Kidney glomerular epithelial cell (primary cell): Measurements from ENCODE around the gene RIPOR1.
"Not testable (repeated sequence)": the region's sequence is repeated elsewhere in the genome, so short reads cannot be mapped to it uniquely, and the experiment has no call there.

ENCODE experiments used
- DNase-seq: peaks from one replicate; lab custom pipeline; 2025; lab: John Stamatoyannopoulos, UW

Gene RIPOR1, protein sequence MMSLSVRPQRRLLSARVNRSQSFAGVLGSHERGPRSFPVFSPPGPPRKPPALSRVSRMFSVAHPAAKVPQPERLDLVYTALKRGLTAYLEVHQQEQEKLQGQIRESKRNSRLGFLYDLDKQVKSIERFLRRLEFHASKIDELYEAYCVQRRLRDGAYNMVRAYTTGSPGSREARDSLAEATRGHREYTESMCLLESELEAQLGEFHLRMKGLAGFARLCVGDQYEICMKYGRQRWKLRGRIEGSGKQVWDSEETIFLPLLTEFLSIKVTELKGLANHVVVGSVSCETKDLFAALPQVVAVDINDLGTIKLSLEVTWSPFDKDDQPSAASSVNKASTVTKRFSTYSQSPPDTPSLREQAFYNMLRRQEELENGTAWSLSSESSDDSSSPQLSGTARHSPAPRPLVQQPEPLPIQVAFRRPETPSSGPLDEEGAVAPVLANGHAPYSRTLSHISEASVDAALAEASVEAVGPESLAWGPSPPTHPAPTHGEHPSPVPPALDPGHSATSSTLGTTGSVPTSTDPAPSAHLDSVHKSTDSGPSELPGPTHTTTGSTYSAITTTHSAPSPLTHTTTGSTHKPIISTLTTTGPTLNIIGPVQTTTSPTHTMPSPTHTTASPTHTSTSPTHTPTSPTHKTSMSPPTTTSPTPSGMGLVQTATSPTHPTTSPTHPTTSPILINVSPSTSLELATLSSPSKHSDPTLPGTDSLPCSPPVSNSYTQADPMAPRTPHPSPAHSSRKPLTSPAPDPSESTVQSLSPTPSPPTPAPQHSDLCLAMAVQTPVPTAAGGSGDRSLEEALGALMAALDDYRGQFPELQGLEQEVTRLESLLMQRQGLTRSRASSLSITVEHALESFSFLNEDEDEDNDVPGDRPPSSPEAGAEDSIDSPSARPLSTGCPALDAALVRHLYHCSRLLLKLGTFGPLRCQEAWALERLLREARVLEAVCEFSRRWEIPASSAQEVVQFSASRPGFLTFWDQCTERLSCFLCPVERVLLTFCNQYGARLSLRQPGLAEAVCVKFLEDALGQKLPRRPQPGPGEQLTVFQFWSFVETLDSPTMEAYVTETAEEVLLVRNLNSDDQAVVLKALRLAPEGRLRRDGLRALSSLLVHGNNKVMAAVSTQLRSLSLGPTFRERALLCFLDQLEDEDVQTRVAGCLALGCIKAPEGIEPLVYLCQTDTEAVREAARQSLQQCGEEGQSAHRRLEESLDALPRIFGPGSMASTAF

DNA sequence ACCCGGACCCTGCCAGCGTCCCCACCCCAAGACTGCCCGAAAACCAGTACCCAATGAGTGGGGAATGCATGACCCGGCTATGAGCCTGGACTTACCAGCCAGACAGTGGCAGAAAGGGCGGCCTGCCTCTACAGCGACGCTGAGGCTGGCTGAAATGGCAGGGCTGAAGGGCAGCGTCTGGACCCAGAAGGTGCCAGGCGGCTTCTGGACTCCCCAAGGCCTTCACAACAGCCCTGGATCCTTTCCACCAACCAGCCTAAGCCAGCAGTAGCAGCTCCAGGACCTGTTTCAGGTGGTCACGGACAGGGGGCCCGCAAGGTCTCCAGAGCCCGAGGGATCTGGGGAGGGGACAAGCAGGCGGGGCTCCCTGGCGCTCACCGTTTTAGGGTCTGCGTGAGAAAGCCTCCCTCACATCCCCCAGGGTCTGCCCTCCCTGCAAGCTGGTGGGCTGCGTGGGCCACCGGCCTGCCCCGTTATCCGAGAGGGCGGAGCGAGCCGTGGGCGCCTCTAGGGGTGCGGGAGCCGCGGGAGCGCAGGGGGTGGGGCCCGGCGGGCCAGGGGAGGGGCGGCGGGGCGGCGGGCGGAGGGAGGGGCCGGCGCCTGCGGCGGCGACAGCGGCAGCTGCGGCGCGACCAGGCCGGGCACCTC is at the start of gene RIPOR1:
Gene RIPOR1 (plus strand): TSS at position 608 of the 648 bp plus-strand sequence. CDS start 9,618 bp downstream, outside the sequence.
- no peak for DNase-seq

DNA sequence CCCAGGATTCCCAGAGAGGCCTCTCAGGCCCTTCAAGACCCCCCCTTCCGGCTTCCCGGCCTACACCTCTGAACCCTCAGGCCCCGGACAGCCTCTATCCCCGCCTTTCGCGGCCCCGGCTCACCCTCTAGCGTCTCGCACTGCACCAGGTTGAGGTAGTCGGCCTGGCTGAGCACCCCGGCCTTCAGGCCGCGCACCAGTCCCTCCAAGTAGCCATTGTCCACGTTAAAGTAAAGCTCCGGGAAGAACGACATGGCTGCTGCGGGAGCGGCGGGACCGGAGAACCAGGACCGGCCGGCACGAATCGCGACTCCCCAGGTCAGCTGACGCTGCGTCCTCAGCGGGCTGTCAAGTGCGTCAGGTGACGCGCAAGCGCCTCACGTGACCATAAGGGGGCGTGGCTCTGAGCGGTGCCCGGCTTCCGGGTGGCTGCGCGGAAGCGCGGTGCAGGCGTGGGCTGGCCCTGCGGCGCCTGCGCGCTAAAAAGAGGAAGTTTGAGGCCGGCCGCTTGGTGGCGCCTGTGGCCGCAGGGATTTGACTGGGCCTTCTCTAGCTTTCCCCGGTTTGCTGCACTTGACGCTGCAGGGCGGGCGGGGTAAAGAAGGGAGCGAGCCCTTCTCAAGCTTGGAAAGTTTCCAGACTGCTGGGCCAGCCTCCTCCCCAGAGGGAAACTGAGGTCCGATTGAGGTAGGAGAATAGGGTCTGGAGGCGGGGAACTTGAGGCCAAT is 47.6 kb upstream of the RIPOR1 start, which contains the start of gene ATP6V0D1:
Gene ATP6V0D1 (minus strand): TSS at position 325 of the 728 bp plus-strand sequence. CDS start 71 bp downstream, at position 254.
- DNase-seq, result peak; percentile 96

DNA sequence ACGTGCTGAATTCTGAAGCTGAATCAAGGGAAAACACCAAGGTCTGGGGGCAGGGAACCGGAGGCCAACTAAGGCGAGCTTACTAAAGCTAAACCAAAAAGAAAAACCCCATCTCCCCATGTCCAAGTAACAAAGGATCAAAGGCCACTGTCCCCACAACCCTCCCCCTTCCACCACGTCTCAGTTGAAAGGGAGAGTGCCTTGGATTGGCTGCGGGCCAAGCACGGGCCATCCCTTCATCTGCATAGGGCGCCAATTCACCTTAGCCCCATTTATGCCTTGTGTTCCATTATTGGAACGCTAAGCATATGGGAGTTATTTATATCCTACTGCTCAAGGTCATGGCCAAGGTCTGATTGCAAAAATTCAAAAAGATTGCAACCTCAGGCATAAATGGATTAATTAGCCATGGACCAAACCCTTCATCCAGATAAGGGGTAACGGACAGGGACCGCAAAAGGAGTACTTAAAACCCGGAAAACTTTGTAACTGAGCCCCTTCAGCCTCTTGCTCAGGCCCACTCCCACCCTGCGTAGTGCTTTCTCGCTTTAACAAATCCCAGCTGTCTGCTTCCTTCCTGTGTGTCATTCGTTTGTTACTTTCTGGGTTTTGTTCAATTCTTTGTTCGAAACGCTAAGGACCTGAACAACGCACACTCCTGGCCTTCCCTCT is 46.9 kb upstream of the RIPOR1 start:
- DNase-seq, result no peak

DNA sequence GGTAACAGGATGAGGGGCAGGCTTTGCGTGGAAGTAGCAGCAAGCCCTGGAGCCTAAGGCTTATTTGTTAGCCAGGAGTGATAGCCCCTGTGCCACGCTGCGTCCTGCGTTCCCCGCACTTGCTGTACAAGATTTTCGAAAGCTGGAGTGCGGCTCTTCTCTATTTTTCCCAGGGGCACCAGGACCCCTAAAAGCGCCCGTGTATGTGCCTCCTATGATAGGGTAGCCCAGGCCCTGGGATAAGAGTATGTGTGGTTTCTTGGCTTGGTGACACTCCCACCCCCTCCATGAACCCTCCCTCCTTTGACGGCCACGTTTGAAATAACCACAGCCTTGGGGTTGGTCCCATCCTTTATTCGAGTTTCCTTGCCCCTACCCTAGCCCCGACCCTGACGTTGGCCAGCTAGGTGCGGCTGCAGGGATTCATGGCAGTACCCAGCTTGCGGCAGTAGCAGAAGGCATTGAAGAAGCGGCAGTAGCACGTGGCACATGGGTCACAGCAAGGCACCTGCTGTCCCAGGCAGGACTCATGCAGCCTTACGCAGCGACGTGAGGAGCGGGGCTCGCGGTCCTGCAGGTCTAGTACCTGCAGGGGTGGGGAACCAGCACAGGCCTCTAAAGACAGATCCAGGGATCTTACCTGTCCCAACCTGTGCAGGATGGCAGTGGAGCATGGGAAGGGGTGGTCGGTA is 46.2 kb upstream of the RIPOR1 start:
- no peak for DNase-seq

DNA sequence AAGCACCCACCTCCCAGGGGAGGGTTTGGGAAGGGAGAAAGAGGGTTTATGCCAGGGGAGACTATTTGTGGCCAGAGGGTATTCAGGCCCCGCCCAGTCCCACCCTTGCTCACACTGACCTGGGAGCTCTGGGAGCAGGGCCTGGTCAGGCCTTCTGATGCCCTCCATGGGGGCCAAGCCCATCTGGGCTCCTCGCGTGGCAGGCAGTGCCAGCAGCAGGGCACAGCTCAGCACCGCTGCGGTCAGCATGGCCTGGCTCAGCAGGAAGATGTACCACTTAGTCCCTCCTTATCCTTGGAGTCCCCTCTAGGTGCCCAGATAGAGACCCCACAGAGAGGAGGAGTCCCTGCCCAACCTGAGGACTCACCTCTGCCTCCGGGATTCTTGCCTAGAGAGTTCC is 45.5 kb upstream of the RIPOR1 start, which contains the start of gene AGRP:
Gene AGRP (minus strand): TSS at position 398 of the 400 bp plus-strand sequence. CDS start 149 bp downstream, at position 249.
- no peak for DNase-seq

DNA sequence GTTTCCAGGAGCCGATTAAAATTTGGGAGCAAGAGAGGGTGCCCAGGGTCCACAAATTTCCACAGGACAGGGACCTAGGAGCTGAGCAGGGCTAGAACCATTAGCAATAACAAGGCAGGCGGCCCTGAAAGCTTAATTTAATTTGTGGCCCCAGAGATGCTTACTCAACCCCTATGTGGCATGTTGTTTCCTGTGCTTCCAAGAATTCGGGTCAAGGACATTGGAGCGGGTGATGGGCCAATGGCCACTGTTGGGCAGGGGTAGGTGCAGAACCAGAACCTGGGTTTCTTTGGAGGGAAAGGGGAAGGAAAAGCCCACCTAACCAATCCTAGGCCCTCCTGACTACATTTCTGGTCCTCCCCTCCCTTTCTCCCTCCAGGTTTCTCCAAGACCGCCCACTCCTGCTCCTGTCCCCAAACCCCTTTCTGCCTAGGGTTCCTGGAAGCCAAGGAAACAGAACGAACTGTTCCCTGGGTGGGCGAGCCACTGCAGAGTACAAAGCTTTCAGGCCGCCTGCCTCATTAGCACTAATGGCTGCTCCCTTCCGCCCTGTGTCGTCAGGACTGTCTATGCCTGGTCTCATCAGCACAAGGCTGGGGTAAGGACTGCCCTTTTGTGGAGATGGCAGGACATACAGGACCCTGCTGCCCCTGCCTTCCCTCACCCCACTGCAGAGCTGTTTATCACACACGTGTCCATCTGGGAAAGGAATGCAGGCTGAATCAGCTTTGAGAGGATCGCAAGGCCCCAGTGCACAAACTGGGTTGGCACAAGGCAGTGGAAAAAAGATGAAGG is 44.7 kb upstream of the RIPOR1 start:
- no peak for DNase-seq

DNA sequence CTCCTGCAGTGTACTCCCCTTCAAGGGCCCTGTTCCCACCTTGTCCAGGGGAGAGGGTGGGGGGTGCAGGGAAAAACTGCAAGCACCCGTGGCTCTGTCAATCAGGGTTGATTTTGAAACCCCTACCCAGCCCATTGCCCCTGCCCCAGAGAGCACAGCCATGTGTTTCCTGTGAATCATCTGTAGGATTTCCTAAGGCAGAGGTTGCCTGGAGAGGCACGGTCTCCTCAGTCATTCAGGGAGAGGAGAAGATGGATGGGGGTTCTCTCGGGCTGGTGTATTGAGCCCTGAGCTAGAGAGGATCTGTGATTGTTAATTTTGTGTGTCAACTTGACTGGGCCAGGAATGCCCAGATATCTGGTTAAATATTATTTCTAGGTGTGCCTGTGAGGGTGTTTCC is 41.8 kb upstream of the RIPOR1 start:
- no peak for DNase-seq

DNA sequence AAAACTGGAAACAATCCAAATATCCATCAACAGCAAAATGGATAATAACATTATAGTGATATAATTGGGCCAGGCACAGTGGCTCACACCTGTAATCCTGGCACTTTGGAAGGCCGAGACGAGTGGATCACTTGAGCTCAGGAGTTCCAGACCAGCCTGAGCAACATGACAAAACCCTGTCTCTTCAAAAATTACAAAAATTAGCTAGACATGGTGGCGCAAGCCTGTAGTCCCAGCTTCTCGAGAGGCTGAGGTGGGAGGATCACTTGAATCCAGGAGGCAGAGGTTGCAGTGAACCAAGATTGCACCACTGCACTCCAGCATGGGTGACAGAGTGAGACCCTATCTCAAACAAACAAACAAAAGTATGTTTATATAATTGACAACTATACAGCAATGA is 41.1 kb upstream of the RIPOR1 start:
- DNase-seq, result not testable (repeated sequence)

DNA sequence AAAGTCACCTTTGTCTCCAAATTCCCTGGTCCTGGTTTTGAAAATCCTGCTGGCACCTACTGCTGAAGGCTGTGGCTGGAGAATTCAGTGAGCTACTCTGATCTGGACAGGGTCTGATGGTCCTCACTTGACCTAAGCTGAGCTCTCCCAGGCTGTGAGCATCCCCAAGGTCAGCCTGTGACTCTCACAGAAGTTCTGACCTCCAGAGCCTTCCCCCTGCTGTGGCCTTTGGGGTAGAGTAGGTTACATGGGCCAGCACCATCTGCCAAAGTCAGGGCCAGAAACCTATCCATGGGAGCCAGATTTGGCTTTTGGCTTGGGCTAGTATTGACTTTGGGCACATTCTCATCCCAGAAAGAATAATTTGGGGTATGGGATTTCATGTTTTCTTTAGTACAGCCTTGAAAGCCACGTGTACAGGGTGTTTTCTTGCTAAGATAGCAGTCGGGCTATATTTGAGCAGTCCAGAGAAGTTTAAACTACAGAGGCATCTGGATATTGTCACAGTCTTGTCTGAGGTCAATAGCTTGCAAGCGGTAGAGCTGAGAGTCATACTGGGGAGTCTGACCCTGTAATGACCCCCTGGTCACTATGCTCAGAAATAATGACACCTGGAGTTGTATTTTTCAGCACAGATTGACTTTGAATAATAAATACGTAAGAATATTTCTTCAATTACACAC is 39.1 kb upstream of the RIPOR1 start:
- no peak for DNase-seq

DNA sequence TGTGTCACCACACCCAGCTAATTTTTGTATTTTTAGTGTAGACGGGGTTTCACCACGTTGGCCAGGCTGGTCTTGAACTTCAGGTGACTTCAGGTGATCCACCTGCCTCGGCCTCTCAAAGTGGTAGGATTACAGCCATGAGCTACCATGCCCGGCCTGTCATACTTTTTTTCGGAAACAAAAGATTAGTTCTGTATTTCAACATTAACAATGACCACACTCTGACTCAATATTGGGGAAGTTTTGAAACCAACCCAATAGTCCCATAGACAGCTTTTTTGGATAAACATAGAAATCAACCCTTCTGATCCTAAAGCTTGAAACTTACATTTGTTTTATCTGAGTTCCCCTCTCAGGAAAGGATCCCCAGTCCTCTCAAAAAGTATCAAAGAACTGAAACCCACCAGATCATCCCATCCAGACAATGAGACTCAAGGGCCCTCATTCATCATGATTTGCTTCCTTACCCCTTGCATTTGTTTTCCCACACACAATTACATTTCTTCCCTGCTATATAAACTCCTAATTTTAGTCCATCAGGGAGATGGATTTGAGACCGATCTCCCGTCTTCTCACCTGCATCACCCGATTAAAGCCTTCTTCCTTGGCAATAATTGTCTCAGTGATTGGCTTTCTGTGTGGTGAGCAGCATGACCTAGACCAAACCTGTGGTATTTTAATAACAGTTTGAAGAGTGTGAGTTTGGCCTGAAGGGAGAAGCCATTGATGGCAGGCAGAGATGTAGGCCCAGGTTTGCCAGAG is 38.1 kb upstream of the RIPOR1 start:
- DNase-seq, result no peak

DNA sequence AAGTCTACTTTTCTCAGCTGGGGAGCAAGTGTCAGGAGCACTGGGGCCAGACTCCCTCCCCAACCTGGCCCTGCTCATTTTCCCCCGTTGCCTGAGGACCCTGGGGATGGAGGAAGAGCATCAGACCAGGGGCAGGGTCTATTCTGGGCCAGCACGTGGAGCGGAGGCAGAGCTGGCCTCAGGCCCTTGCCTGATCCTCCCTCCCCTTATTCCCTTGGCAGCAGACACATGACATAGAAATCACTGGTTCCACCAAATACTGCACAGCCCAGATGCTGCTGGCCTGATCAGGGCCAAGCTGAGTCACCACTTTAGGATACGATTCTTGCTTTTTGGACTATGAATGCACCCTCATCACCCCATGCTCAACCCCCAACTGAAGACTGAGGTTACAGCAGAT is 29.5 kb upstream of the RIPOR1 start:
- DNase-seq, result no peak

DNA sequence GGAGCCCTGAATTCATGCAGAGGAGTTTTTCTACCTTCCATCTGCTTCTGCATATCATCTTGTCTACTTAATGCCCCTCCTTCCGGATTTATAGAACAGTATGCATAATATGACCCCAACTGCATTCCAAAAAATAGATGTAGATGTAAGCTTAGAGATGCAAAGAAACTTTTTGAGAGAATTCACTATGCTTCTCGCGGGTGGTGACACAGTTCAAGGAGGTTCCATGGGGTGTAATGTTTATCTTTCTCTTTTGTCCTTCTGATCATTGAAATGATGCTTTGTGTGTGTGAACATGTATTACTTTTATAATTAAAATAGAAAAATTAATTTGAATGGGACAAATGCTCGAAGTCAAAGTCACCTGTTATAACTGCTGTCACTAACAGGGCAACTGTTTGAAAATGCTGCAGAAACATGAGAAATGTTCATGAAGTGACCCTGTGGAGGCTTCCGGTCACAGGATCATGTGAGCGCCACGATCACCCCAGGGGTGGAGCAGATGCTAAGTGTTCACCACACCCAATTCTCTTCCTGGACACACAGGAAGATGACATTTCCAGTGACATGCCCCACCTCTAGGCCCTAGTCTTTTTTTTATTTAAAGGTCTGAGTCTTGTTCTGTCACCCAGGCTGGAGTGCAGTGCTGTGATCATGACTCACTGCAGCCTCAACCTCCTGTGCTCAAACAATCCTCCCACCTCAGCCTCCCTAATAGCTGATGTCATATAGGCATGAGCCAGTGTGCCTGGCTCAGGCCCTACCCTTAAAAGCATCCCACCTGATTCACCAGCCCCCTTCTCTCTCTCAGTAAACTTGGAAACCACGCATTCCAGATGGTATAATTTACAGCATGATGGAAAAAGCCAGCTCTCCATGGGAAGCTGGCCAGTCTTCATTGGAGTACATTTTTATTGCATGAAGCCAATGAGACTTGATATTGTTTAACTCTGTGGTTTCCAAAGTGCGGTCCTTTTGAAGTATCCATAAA is 24.3 kb upstream of the RIPOR1 start:
- no peak for DNase-seq

DNA sequence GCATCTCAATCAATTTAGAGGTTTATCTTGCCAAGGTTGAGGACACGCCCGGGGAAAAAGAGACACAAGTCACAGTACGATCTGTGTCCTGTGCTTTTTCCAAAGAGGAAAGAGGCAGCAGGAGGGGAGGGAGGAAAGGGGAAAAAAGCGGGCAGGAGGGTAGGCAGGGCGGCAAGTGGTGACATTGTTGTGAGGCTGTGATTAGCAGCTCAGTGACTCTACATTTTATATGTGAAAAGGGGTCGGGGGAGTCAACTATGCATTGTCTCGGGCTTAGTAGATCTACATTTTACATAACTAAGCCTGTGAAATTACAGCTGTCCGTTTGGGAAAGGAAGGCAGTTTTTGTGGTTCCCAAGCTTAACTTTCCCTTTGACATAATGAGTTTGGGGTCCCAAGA is 22.2 kb upstream of the RIPOR1 start:
- DNase-seq, result no peak

DNA sequence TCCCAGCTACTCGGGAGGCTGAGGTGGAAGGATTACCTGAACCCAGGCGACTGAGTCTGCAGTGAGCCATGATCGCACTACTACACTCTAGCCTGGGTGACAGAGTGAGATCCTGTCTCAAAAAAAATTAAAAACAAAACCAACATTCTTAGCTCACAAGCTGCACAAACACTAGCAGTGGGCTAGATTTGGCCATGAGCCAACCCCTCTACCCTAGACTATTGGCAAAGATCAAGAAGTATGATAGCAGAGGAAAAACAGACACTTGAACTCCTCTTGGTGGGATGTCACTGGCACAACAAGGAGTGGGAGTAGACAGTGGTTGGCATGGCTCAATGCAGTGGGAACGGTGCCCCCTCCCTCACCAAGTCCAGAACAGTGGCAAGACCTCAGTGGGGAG is 19.6 kb upstream of the RIPOR1 start:
- no peak for DNase-seq

DNA sequence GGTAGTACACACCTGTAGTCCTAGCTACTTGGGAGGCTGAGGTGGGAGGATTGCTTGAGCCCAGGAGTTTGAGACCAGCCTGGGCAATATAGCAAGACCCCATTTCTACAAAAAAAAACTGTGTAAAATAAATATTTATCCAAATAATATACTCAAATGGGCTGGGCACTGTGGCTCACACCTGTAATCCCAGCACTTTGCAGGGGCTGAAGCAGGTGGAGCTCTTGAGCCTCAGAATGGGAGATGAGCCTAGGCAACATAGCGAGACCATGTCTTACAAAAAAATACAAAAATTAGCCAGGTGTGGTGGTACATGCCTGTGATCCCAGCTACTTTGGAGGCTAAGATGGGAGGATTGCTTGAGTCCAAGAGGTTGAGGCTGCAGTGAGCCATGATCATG is 14.7 kb upstream of the RIPOR1 start:
- not testable (repeated sequence) for DNase-seq

DNA sequence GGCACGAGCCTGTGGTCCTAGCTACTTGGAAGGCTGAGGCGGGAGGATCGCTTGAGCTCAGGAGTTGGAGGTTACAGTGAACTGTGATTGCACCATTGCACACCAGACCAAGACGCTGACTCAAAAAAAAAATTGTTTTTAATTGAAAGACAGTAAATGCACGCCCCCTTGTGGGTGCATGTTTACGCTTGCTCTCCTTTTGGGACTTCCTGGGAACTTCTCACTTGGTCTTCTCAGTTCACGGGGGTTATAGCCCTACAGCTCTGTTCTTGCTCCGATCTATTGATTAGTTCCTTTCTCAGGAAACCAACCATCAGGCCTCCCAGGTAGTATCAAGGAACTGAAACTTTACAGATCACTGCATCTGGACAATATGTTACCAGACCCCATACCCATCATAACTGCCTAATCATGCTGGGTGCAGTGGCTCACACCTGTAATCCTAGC is 14.2 kb upstream of the RIPOR1 start:
- peak; percentile 76 for DNase-seq
